ENCODE measurements around the gene GRM4. TPM values are rescaled to one million over a fixed set of nuclear protein-coding genes. Genes with fewer than 3 reads are reported as not detected.
A peak's percentile ranks its signal among the peaks of the same experiment; 100 is the strongest.

The GRM4 gene
- total RNA-seq (ENCODE audit: low replicate concordance), result 1.2 and 1.8 TPM in 2 replicates

- no peak for DNase-seq (ENCODE audit: low spot score)
- Mint-ChIP-seq H3K4me1 (peaks cover 40% of the 10 kb centered on the region), H3K27ac (no peak within 1 kb of the TSS), H3K9me3 (no peaks in the 10 kb centered on the region), H3K4me3 (peak within 1 kb of the TSS; percentile 81), H3K36me3 (no peaks in the 10 kb centered on the region), H3K27me3 (ENCODE audit: insufficient read depth, low read depth) (peaks cover 54% of the 10 kb centered on the region)
- H3F3A ChIP-seq (ENCODE audit: low read depth), result peaks cover 50% of the 10 kb centered on the region
- no peak within 1 kb of the TSS for H3K27ac ChIP-seq
- H3K9me3 ChIP-seq (ENCODE audit: low read depth), result no peaks in the 10 kb centered on the region
- peaks cover 24% of the 10 kb centered on the region for H4K20me1 ChIP-seq (ENCODE audit: low read depth)
- peak within 1 kb of the TSS; percentile 86 for H3K4me3 ChIP-seq
- peaks cover 40% of the 10 kb centered on the region for H3K4me1 ChIP-seq
- H3K36me3 ChIP-seq, result no peaks in the 10 kb centered on the region
- TF ChIP-seq CTCF (IDR thresholded peaks at IDR 0.05), result no peak
- TF ChIP-seq EZH2 (IDR thresholded peaks at IDR 0.05), result no peak
- TF ChIP-seq EZH2phosphoT487 (IDR thresholded peaks at IDR 0.05), result no peak
- H2AFZ ChIP-seq (replicated peaks), result peak within 1 kb of the TSS; percentile 88
- H3K9ac ChIP-seq, result no peak within 1 kb of the TSS
- no peaks in the 10 kb centered on the region for H3K79me2 ChIP-seq (ENCODE audit: low read depth)
- H3K27me3 ChIP-seq, result peaks cover 91% of the 10 kb centered on the region
- peak within 1 kb of the TSS; percentile 95 for H3K4me2 ChIP-seq
Observed at GRCh38 chr6:34146021-34146782, at the start of gene GRM4. TSS of gene GRM4 (minus strand) at chr6:34146087. CDS start at chr6:34133496, 12,591 bp downstream.

GRCh38 chr6:34194772-34195171 is 48.9 kb upstream of the GRM4 start:
- no peak overlapping the region for H3K9ac ChIP-seq
- no peaks in the 10 kb centered on the region for H3K79me2 ChIP-seq (ENCODE audit: low read depth)
- Mint-ChIP-seq H3K27me3 (ENCODE audit: insufficient read depth, low read depth) (peaks cover 4% of the 10 kb centered on the region), H3K4me3 (no peak overlapping the region), H3K4me1 (peaks cover 2% of the 10 kb centered on the region), H3K36me3 (no peaks in the 10 kb centered on the region), H3K9me3 (no peaks in the 10 kb centered on the region), H3K27ac (no peak overlapping the region)
- no peaks in the 10 kb centered on the region for H3K4me1 ChIP-seq
- H3K36me3 ChIP-seq, result no peaks in the 10 kb centered on the region
- no peak overlapping the region for H2AFZ ChIP-seq (replicated peaks)
- H3K4me3 ChIP-seq, result no peak overlapping the region
- H3F3A ChIP-seq (ENCODE audit: low read depth), result no peaks in the 10 kb centered on the region
- H3K9me3 ChIP-seq (ENCODE audit: low read depth), result no peaks in the 10 kb centered on the region
- DNase-seq (ENCODE audit: low spot score), result no peak
- TF ChIP-seq CTCF (IDR thresholded peaks at IDR 0.05) (peak; percentile 40), EZH2phosphoT487 (IDR thresholded peaks at IDR 0.05) (no peak)
- no peak overlapping the region for H3K27ac ChIP-seq
- peaks cover 18% of the 10 kb centered on the region for H3K27me3 ChIP-seq
- no peak overlapping the region for H3K4me2 ChIP-seq
- no peaks in the 10 kb centered on the region for H4K20me1 ChIP-seq (ENCODE audit: low read depth)

GRCh38 chr6:34190504-34191122 is 44.7 kb upstream of the GRM4 start:
- H3K4me3 Mint-ChIP-seq, result no peak overlapping the region
- Histone ChIP-seq H3F3A (ENCODE audit: low read depth) (no peaks in the 10 kb centered on the region), H3K4me3 (no peak overlapping the region), H3K4me2 (no peak overlapping the region), H3K27ac (no peak overlapping the region), H3K9me3 (ENCODE audit: low read depth) (no peaks in the 10 kb centered on the region), H3K4me1 (no peaks in the 10 kb centered on the region), H3K27me3 (peaks cover 7% of the 10 kb centered on the region), H4K20me1 (ENCODE audit: low read depth) (no peaks in the 10 kb centered on the region), H2AFZ (replicated peaks) (no peak overlapping the region), H3K79me2 (ENCODE audit: low read depth) (no peaks in the 10 kb centered on the region), H3K9ac (no peak overlapping the region), H3K36me3 (no peaks in the 10 kb centered on the region)
- no peaks in the 10 kb centered on the region for H3K36me3 Mint-ChIP-seq
- TF ChIP-seq EZH2 (IDR thresholded peaks at IDR 0.05) (no peak), CTCF (IDR thresholded peaks at IDR 0.05) (peak; percentile 12)
- no peak overlapping the region for H3K27ac Mint-ChIP-seq
- peaks cover 2% of the 10 kb centered on the region for H3K4me1 Mint-ChIP-seq
- no peak for DNase-seq (ENCODE audit: low spot score)
- H3K27me3 Mint-ChIP-seq (ENCODE audit: insufficient read depth, low read depth), result peaks cover 2% of the 10 kb centered on the region
- no peaks in the 10 kb centered on the region for H3K9me3 Mint-ChIP-seq
